A172 (cell line): ENCODE measurements around the gene TAF4B. TPM values are rescaled to one million over a fixed set of nuclear protein-coding genes. Genes with fewer than 3 reads are reported as not detected.
A peak's percentile ranks its signal among the peaks of the same experiment; 100 is the strongest.

Experiments
- DNase-seq: peaks from one replicate; pipeline ENCODE4 v3.0.0-alpha.2; 2015; ENCODE audit warnings: low spot score
- total RNA-seq: library from RNA; depleted of rRNA; stranded (reverse); fragments of >200 nt; shearing (Covaris generic); gene quantifications from 2 replicates; pipeline ENCODE4 v1.2.3, GENCODE V29; 2014

The TAF4B gene
- total RNA-seq, 1 experiment from 2014 or later = 2.7 TPM

DNA sequence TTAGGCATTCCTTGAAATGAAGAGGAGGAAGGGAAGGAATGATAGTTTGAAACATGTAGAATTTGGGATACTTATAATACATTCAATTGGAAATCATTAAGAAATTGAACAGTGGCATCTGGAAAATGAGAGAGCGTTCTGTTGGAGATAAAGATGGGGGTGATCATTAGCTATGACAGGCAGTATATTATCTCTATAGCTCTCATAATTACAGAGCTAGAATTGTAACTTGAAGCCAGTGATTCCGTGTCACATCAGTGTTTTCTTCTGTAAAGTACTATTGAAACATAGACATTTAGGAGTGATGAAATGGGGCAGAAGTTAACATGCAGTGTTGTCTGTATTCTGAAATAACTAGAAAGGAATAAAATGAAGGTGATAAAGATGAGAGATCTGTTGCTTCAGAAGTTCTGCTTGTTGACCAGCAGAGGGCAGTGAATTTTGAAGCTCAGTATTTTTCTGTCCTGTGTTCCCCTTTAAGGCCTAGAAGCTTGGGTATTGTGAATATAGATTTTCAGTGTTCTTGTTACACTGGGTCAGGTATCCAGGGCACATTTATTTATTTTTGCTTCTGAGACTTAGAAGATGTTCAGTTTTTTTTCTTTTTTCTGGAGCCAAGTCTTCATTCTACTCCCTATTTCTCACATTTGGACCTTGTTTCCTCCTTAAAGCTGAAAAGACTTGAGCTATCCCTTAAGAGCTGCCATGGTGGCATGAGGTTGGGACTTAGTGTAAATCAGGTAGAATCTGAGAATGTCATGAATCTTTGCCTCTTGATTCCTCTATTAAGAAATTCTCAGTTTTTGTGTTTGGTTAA lies 157.4 kb downstream of the TAF4B start:
- peak; percentile 29 for DNase-seq

DNA sequence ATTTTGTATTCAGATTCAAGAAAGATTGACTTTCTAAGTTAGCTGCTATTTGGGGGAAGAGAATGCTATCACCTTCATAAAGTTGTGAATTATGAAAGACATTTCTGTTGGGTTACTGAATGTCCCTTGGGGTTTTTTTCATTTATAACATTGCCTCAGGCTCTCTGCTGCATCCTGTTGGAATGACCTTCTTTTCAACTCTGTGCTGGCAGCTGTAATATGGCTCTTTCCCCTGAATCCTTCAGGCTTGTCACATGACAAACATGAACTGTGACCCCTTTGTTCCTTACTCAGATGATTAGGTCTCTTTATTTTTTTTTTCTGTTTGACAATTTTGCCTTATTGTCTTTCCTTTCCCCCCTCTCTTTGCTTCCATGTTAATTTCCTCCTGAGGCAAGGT lies 159.8 kb downstream of the TAF4B start:
- peak; percentile 28 for DNase-seq

DNA sequence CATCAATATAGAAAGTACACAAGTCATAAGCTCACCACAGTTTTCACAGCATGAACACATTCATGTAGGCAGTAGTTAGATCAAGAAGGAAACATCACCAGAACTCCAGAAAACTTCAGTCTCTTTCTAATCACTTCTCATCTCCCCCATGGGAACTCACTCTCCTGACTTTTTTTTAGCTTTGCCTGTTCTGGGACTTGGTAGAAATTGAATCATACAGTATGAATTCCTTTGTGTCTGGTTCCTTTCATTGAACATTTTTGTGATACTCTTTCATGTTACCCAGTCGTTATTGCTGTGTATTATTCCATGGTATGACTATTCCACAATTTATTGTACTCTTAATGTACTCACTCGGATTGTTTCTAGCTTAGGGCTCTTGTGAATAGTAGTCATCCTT lies 160.2 kb downstream of the TAF4B start:
- DNase-seq = no peak

DNA sequence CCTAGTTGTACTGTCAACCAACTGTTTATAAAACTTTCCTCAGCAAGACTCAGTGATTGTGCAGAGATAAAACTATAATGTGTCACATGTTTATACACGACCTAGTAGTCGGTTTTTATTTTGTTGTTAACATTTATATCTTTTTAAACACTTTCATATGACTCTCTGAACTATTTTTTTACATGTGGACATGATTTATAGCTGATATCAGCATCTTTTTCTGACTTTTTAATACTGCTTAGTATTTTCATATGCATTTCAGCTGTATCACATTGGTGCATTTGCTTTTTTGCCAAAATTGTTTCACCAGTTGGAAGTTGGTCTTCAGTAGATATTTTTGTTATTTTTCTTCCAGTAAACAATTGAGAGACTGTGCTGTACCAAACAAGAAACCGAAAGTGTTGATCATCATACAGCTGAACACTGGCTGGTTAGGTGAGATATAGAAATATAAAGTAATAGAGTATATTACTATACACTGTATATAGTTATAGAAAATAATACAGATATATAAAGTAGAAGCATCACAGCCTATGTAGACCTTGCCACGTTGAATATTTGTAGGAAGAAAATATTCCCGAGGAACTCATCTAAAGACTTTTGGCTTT lies 167.9 kb downstream of the TAF4B start:
- DNase-seq = no peak

DNA sequence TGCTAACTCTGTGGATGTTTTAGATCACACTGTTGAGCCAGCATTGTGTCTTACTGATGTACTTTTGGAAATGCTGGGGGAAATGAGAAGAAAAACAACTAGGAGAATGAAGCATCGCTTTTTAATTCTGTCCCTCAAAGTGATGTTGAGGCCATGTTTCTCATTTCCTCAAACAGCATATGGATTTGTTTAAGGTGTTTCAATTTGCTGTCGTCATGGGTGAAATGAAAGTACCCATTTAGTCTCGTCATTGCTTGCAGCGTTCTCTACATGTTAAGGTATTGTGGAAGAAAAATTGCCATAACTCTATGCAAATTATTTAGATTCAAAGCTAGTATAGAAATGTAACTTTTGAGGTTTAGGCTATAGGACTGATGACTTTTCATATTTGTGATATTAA lies 170.8 kb downstream of the TAF4B start:
- DNase-seq = no peak

DNA sequence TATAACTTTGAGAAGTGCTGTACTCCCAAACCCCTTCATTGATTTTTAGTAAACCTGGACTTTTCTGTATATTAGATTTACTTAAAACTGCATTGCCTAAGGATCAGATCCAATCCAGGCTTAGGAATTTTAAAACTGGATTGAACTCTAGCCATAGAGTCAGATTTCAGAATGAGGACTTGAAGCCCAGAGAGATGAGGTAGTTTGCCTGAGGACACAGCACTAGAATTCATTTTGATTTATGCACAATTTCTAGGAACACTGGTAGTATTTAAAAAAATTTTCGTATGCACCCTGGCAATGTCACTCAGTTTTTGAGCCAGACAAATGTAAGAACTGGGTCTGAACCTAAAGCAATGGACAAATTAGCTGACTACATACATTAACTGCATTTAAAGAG lies 177.2 kb downstream of the TAF4B start:
- no peak for DNase-seq

DNA sequence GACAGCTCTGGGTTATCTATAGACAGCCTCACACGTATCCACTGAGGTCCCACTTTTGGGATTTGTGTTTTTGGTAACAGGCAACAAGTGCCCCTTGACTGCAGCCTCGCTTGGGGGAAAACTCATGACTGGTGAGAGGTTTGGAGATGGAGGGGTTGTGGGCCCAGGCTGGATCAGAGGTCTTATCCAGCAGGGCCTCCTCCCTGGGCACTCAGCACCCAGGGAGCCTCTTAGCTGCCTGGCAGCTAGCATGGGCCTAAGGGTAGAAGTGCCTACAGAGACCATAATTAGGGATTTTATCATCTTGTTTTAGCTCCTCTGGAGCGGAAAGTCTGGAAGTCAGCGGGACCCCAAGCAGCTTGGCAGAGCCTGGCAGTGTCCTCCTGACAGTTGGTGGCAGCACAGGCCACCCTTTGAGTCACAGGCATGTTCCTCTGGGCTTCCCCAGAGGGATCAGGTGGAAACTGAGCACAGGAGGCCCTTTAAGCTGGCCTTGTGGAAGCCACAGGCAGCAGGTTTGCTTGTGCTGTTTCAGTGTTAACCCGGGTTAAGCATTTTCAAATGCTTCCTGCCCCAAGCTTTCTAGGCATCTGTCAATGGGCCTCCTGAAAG lies 179.1 kb downstream of the TAF4B start:
- peak; percentile 32 for DNase-seq

DNA sequence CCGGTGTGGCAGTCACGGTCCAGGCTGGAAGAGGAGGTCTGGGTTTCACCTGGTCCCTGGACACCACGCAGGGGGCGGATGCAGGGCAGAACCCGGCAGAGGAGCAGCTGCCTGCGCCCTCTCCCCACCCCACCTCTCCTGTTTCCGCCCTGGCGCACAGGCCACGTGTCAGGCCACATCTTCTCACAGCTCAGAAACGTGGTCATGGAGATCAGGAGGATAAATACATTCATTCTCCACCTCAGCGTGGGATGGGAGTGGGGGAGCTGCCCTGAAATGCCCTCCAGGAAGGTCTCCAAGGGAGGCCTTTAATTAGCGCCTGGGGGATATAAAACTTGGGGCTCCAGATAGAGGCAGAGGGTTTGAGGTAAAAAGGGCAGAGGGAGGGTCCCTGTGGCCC lies 180.1 kb downstream of the TAF4B start:
- no peak for DNase-seq

DNA sequence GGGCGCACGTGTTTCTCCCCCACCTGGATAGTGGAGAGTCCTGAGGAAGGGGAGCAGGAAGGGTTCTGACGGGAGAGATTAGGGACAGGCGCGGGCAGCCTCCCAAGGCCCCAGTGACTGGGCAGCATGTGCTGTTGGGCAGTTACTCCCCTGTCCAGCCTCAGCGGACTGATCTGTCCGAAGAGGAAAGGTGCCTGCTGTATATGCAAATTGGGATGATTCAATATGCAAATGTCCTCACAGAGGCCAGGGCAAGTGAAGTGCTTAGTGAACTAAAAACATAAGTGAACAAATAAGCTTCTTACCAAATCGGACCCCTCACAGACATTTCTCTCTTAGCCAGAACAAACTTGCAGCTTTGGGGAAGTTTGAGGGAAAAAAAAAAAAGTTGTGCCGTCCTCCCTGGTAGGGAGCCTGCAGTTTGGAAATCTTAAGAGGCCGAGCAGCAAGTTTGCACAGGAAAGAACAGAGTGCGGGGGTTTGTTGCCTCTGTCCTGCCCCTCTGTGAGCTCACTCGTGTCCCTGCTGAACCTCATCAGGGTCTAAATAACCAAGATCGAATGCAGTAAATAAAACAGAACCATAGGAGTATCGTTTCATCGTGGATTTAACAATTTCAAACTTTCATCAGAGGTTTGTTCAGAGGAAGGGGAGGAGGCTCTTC lies 180.7 kb downstream of the TAF4B start:
- DNase-seq = no peak

DNA sequence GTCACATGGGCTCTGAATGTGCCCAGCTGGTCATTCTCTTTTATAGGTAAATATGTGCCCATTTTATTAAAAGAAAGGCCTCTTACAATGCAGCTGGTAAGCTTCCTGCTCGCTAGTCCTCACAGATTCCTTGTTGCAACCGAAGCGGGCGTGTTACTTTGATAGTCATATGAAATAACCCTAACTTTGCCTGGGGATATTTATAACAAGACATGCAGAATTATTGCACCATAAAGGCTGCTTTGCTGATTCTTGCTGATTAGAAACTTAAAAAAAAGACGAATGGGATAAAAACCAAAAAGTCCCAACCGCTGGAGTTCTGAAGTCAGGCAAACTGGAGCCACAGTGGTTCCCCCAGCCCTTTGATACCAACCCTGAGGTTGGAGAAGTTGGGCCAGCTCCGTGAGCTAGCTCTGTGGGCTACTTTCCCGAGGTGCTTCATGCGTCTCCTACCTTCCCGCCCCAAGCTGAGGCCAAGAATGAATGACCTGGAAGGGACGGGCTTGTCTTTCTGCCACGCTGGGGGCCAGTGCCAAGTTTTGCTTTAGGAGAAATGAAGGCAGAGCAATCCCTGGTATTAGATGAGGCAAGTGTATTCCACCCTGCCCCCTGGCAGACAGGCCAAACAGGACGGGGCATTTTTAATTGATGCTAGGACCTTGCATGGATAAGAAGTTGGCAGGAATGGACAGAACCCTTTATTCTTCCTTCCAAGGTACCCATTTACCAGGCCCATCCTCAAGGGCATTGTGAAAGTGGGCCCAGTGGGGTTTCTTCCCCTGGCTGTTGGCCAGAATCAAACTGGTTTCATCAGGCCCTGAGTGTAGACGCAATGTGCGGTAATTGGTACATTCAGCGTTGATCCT lies 181.7 kb downstream of the TAF4B start:
- no peak for DNase-seq

DNA sequence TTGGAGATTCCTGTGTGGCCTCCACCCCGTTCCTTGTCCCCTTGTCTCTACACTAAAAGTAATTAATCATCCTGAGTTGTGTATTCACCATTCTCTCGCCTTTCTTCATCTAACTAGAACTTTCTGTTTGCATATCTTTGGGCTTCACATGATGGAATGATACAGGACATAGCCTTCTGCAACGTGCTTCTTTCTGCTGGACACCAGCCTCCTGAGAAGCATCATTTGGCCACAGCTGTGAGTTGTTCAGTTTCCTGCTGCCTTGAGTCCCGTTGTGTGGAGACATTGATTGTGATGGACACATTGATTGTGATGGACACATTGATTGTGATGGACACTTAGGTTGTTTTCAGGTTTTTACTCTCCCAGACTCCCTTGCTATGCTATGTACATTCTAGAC lies 182.8 kb downstream of the TAF4B start:
- DNase-seq = no peak

DNA sequence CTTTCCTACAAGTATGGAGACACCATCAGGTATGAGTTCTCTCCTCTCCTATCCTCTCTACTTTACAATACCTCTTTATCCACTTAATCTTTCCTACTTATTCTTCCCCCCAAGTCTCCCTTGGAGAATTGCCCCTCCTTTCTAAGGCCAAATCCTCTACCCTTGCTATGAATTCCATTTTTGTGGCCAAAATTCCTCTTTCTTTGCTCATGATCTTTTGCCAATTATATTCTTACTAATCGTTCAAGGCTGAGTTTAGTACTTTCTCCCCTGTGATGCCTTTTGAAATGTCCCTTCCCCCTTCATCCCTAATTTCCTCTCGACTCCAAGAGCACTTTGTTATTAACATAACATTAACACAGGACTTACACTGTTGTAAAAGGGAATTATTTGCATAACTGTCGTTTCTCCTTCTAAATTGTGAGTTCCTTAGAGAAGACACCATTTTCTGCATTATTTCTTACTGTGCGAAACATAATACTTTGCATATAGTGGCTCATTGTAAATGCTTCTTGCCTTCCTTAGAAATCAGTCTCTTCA lies 188.7 kb downstream of the TAF4B start:
- DNase-seq = no peak

DNA sequence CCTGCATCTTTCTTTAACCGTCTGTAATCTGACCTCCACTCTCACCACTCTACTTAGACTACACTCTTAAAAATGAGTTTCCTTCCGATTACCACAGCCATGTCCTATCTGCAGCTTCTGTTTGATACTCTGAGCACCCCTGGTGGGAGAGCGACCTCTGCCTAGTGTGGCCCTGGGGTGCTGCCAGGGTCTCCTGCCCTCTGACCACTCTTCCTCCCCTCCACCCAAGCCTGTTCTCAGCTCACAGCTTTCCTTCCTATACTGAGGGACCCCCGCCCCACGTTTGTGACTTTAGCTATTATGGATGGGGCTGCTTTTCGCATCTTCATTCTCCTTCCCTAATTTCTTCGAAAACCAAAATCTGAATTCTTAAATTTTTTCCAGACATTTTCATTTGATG lies 189.4 kb downstream of the TAF4B start:
- no peak for DNase-seq

DNA sequence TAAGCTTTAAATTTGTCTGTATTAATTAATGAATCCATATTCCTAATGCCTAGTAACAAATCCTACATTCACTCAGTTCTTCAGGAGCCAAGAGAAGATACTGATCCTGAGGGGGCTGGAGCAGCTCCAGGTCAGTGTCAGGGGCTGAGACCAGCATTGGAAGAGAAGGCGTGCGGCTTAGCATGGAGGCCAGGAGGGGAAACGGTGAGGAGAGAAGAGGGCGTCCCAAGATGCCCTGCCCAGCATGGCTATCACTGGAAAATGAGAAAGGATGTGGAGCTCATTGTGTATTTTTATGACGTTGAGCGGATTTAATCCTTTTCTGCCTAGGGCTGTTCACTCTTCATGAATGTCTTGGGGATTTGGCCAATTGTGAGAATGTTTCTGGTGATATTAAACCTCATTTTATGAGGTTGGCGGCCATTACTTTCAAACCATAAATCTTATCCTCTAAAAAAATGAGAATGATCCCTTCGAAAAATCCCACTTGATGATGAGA lies 190.5 kb downstream of the TAF4B start:
- no peak for DNase-seq

DNA sequence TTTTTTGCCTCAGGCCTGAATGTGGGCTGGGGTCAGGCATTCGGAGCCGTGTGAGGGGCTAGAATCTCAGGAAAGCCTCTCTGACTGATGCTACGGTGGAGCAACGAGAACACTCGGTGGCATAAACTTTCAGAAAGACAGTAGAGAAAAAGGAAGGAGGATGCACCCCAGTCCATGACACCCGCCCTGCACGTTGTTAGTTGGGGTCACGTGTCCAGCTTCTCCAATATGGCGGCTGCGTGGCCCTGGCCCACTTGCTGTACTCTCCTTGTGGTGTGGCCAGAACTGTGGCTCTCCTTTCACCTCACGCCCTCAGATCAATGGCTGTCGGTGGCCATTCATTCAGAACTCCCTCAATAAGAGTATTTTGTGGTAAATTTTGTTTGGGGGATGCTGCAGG lies 190.9 kb downstream of the TAF4B start:
- no peak for DNase-seq

DNA sequence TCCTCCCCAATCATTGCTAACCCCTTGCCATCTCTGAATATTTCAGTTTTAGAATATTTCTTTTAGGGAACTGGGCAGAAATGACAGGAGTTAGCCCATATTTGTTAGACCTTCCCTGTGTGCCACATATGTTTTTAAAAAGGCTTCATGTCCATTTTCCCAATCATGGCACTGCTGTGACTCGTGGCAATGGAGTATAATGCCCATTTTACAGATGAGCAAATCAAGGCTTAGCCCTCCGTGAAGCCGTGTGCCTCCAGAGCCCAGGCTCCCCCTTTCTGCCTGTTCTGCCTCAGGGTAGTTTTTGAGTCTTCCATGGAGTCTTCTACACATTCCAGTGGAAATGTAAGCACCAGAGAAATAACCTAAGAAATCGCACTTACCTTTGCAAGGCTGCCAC lies 192.0 kb downstream of the TAF4B start:
- no peak for DNase-seq

DNA sequence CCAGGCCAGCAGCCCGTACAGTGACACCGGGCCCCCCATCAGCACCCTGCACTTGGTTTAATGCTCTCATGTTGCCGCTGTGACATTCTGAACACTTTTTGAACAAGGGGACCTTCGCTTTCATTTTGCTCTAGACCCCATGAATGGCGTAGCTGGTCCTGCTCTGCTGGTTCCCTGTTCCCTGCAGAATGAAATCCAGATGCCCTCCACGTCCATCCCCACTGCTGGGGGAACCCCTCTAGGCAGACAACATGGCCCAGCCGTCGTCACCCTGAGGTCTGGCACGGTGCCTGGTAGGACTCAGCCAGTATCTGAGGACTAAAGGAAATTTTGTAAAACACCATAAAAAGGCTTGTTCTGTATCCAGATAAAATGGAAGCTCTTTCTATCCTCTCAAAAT lies 193.5 kb downstream of the TAF4B start:
- DNase-seq = no peak

DNA sequence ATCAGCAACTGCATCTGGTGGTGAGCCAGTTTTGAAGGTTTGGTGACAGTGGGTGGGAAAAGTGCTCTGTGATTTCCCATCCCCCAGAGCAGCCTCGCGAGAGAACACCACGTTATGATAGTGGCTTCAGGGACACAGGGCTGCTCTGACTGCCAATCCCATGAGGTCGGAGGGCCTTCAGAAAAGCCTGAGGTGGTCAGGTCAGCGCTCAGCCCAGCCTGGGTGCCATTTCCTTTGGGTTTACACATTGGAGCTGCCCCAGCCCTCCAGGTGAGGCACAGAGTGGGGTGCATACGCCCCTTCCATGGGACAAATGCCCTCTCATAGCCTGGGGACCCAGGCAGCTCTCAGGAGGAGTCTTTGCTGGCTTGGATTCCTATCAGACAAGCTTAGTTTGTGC lies 195.3 kb downstream of the TAF4B start:
- DNase-seq = no peak

DNA sequence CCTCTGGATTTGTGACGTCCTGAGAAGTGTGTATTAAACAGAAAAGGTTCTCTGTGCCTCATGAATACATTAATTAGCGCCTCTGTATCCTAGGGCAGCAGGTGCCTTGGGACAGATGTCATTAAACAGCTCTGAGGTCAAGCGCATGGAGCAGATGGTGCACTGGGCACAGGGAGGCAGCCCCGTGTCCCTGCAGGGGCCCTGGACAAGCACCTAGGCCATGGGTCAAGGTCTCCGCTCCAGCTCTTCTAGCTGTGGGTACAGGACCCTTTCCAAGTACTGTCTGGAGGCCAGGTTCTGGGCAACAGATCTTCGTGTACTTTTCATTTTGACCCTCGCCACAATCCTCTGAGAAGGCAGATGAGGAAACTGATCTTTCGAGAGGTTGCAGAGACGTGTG lies 195.7 kb downstream of the TAF4B start:
- no peak for DNase-seq

DNA sequence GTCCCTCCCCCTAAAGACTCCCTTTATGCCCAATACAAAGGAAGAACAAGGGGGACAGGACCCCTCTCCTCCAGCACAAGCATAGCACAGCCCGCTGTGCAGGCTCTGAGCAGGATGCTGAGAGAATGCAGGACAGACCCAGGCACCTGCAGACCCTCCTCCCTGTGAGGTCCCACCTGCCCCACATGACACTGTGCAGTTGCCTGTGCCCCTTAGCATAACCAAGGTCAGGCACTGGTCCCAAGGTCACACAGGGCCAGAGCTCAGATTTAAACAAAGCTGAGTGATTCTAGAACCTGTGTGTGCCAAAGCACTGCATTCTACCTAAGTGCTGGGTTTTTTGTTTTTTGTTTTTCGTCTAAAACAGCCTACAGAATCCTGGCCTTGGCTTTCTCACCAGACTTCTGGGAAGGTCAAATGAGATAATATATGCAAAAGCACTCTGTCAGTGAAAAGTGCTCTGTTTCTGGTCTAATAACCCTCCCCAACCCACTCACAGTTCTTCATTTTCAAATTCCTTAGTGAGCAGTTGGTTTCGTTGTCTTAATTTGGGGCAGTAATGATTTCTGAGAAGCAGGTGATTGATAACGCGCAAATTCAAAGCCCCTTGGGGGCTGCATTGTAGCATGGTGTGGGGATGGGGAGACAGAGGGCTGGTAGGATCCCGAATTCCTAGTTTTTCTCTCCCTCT lies 196.4 kb downstream of the TAF4B start:
- DNase-seq = no peak
